H9 (cell line): ENCODE results near the gene FDX2. TPM values are rescaled to one million over a fixed set of nuclear protein-coding genes. Genes with fewer than 3 reads are reported as not detected.
A peak's percentile ranks its signal among the peaks of the same experiment; 100 is the strongest.

Experiments
- DNase-seq: peaks from one replicate; pipeline ENCODE4 v3.0.0-alpha.2; 2017
- H2AFZ ChIP-seq: one replicate; pipeline ENCODE4 v1.6.1; 2013; ENCODE audit warnings: mild to moderate bottlenecking, low read length, control low read depth, moderate library complexity
- H2AK5ac ChIP-seq: 2 replicates; pipeline ENCODE4 v1.6.1; 2013; ENCODE audit warnings: low read length, control low read depth, mixed read lengths; ENCODE audit not compliant: insufficient read length
- H2BK120ac ChIP-seq: one replicate; pipeline ENCODE4 v1.6.1; 2013; ENCODE audit warnings: low read depth, mild to moderate bottlenecking, low read length, control low read depth, inconsistent platforms; ENCODE audit not compliant: poor library complexity, severe bottlenecking
- H2BK12ac ChIP-seq: 2 replicates; pipeline ENCODE4 v1.6.1; 2013; ENCODE audit warnings: low read length, control low read depth, mixed read lengths, low read depth; ENCODE audit not compliant: insufficient read length
- H2BK15ac ChIP-seq: 2 replicates; pipeline ENCODE4 v1.6.1; 2013; ENCODE audit warnings: low read depth, low read length, control low read depth
- H2BK20ac ChIP-seq: one replicate; pipeline ENCODE4 v1.6.1; 2013; ENCODE audit warnings: low read depth, mild to moderate bottlenecking, low read length, control low read depth, inconsistent platforms; ENCODE audit not compliant: poor library complexity, severe bottlenecking
- H2BK5ac ChIP-seq: 2 replicates; pipeline ENCODE4 v1.6.1; 2013; ENCODE audit warnings: low read length, control low read depth, mixed read lengths; ENCODE audit not compliant: insufficient read length
- H3K14ac ChIP-seq: 2 replicates; pipeline ENCODE4 v1.6.1; 2013; ENCODE audit warnings: low read length, control low read depth; ENCODE audit not compliant: insufficient read depth
- H3K18ac ChIP-seq: 2 replicates; pipeline ENCODE4 v1.6.1; 2013; ENCODE audit warnings: low read depth, mild to moderate bottlenecking, mixed read lengths, low read length, control low read depth; ENCODE audit not compliant: insufficient read length
- H3K23ac ChIP-seq: 2 replicates; pipeline ENCODE4 v1.6.1; 2013; ENCODE audit warnings: low read length, control low read depth, mixed read lengths, low read depth; ENCODE audit not compliant: insufficient read length
- H3K23me2 ChIP-seq: 2 replicates; pipeline ENCODE4 v1.6.1; 2013; ENCODE audit warnings: low read depth, mild to moderate bottlenecking, mixed read lengths, low read length, control low read depth; ENCODE audit not compliant: insufficient read length, poor library complexity, severe bottlenecking
- H3K27ac ChIP-seq: 2 replicates; pipeline ENCODE4 v1.5.1; 2013; ENCODE audit warnings: low read length, control low read depth, mixed read lengths, low read depth; ENCODE audit not compliant: insufficient read length
- H3K27me3 ChIP-seq: 2 replicates; pipeline ENCODE4 v1.6.1; 2013; ENCODE audit warnings: low read length, control low read depth, inconsistent platforms; ENCODE audit not compliant: insufficient read depth
- H3K4ac ChIP-seq: 2 replicates; pipeline ENCODE4 v1.6.1; 2013; ENCODE audit warnings: low read depth, mild to moderate bottlenecking, control low read depth, inconsistent platforms, low read length, moderate library complexity
- H3K4me1 ChIP-seq: 2 replicates; pipeline ENCODE4 v1.6.1; 2013; ENCODE audit warnings: low read length, control low read depth, inconsistent platforms; ENCODE audit not compliant: insufficient read depth
- H3K4me2 ChIP-seq: 2 replicates; pipeline ENCODE4 v1.6.1; 2013; ENCODE audit warnings: low read length, control low read depth, mixed read lengths; ENCODE audit not compliant: insufficient read length, insufficient read depth
- H3K56ac ChIP-seq: 2 replicates; pipeline ENCODE4 v1.6.1; 2013; ENCODE audit warnings: low read depth, mild to moderate bottlenecking, mixed read lengths, low read length, control low read depth; ENCODE audit not compliant: insufficient read length
- H3K79me1 ChIP-seq: 2 replicates; pipeline ENCODE4 v1.6.1; 2013; ENCODE audit warnings: low read depth, mild to moderate bottlenecking, moderate library complexity, low read length, control low read depth, inconsistent platforms; ENCODE audit not compliant: insufficient read depth, poor library complexity, severe bottlenecking
- H3K79me2 ChIP-seq: 2 replicates; pipeline ENCODE4 v1.6.1; 2013; ENCODE audit warnings: low read length, control low read depth, inconsistent platforms; ENCODE audit not compliant: insufficient read depth
- H3K9ac ChIP-seq: 2 replicates; pipeline ENCODE4 v1.6.1; 2013; ENCODE audit warnings: low read length, control low read depth, mixed read lengths; ENCODE audit not compliant: insufficient read length; ENCODE audit errors: extremely low read depth
- H3K9me3 ChIP-seq: one replicate; pipeline ENCODE4 v1.6.1; 2013; ENCODE audit warnings: low read depth, low read length, inconsistent platforms; ENCODE audit not compliant: control insufficient read depth
- H3T11ph ChIP-seq: one replicate; pipeline ENCODE4 v1.6.1; 2013; ENCODE audit warnings: mild to moderate bottlenecking, low read length, control low read depth, inconsistent platforms
- H4K20me1 ChIP-seq: one replicate; pipeline ENCODE4 v1.6.1; 2013; ENCODE audit not compliant: control insufficient read depth, insufficient read length, insufficient read depth
- H4K5ac ChIP-seq: 2 replicates; pipeline ENCODE4 v1.6.1; 2013; ENCODE audit warnings: low read depth, mild to moderate bottlenecking, mixed read lengths, low read length, control low read depth; ENCODE audit not compliant: insufficient read length
- H4K8ac ChIP-seq: replicated peaks from 2 replicates; pipeline ENCODE4 v1.6.1; 2013; ENCODE audit warnings: low read length, control low read depth, mixed read lengths, low read depth; ENCODE audit not compliant: insufficient read length
- H4K91ac ChIP-seq: 2 replicates; pipeline ENCODE4 v1.6.1; 2013; ENCODE audit warnings: low read depth, mild to moderate bottlenecking, moderate library complexity, mixed read lengths, low read length, control low read depth; ENCODE audit not compliant: insufficient read length
- H3K27ac Mint-ChIP-seq, 3 experiments: 2 replicates in 2 of 3; 3 replicates in 1 of 3; pipeline ENCODE4 v1.8.0; 2020 to 2021; ENCODE audit warnings: mixed read lengths in 3 of 3, mild to moderate bottlenecking in 1 of 3, moderate library complexity in 1 of 3
- H3K27me3 Mint-ChIP-seq: 2 replicates; pipeline ENCODE4 v1.8.0; 2021; ENCODE audit warnings: low read depth, mild to moderate bottlenecking, moderate library complexity, mixed read lengths
- H3K36me3 Mint-ChIP-seq, 3 experiments: 2 replicates in 2 of 3; 3 replicates in 1 of 3; pipeline ENCODE4 v1.8.0; 2020 to 2021; ENCODE audit warnings: low read depth in 3 of 3, mixed read lengths in 3 of 3; ENCODE audit not compliant: insufficient read depth in 1 of 3
- H3K4me1 Mint-ChIP-seq, 2 experiments: 2 replicates each; pipeline ENCODE4 v1.8.0; 2020; ENCODE audit warnings: mixed read lengths in 2 of 2
- H3K4me3 Mint-ChIP-seq, 2 experiments: 2 replicates in 1 of 2; 3 replicates in 1 of 2; pipeline ENCODE4 v1.8.0; 2020 to 2021; ENCODE audit warnings: mild to moderate bottlenecking in 2 of 2, mixed read lengths in 2 of 2, moderate library complexity in 1 of 2
- H3K9me3 Mint-ChIP-seq, 2 experiments: 2 replicates in 1 of 2; 3 replicates in 1 of 2; pipeline ENCODE4 v1.8.0; 2020; ENCODE audit warnings: mild to moderate bottlenecking in 2 of 2, mixed read lengths in 2 of 2, moderate library complexity in 1 of 2
- WGBS: extraction: QIAGEN DNeasy Blood & Tissue Kit; methylation state at CpG from one replicate; pipeline ENCODE4 v1.1.7; 2013; ENCODE audit warnings: missing lambda C conversion rate, low lambda C conversion rate, mixed read lengths; ENCODE audit not compliant: insufficient read length; ENCODE audit errors: extremely low coverage; 5-methylcytosine and 5-hydroxymethylcytosine counted together
- total RNA-seq: library from RNA; stranded (reverse); gene quantifications from 2 replicates; pipeline ENCODE4 v1.2.1, GENCODE V29; 2021
- TF ChIP-seq, protein P1 (sequence below): fragments of 200-600 bp; sonication (generic); conservative IDR thresholded peaks from 3 replicates; pipeline ENCODE4 v1.8.0; 2021; ENCODE audit warnings: antibody characterized with exemption, mild to moderate bottlenecking

FDX2 gene
- total RNA-seq, 1 experiment from 2014 or later = 27.7 TPM

DNA sequence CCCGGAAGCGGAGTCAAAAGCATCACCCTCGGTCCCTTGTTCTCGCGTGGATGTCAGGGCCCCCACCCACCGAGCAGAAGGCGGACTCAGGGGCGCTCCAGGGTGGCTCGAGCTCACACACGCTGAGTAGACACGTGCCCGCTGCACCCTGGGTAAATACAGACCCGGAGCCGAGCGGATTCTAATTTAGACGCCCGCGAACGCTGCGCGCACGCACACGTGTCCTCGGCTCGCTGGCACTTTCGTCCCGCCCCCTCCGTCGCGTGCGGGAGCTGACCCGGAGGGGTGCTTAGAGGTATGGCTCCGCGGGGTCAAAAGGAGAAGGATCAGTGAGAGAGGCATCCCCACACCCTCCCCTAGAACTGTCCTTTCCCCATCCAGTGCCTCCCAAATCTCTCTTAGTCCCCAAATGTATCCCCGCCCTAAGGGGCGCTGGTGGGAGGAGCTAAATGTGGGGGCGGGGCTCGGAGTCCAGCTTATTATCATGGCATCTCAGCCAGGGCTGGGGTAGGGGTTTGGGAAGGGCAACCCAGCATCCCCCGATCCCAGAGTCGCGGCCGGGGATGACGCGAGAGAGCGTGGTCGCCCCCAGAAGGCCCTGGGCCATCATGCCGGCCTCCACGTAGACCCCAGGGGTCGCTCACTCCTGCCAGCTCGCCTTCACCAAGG is 26.5 kb downstream of the FDX2 start:
- DNase-seq = peak; percentile 85

More for the DNA sequence above, 26.5 kb downstream of the FDX2 start:
- H2BK15ac ChIP-seq = no peak overlapping the region
- no CpG with 5 or more reads among the region's 50 CpGs for whole genome bisulfite sequencing
- H3K36me3 Mint-ChIP-seq = peaks cover 0 to 7% (median 0%) of the 10 kb centered on the region in 3 experiments; a peak in 4 of 7 replicates
- no peaks in the 10 kb centered on the region for H3K79me2 ChIP-seq
- H3K23ac ChIP-seq = no peak overlapping the region
- H2AFZ ChIP-seq = no peak overlapping the region
- no peak overlapping the region for H4K5ac ChIP-seq
- H3K4ac ChIP-seq = no peak overlapping the region
- H4K91ac ChIP-seq = no peak overlapping the region
- H2BK12ac ChIP-seq = no peak overlapping the region
- peaks cover 50% of the 10 kb centered on the region for H3K27me3 ChIP-seq
- H3K23me2 ChIP-seq = peaks cover 34% of the 10 kb centered on the region
- H3K14ac ChIP-seq = no peak overlapping the region
- no peak overlapping the region for H3K9ac ChIP-seq
- H2AK5ac ChIP-seq = no peak overlapping the region
- no peaks in the 10 kb centered on the region for H4K20me1 ChIP-seq
- no peaks in the 10 kb centered on the region for H3K9me3 ChIP-seq
- no peak overlapping the region for H3T11ph ChIP-seq
- H3K56ac ChIP-seq = no peak overlapping the region
- no peak overlapping the region for H3K27ac Mint-ChIP-seq
- peaks cover 11 to 41% of the 10 kb centered on the region in 2 experiments for H3K4me1 Mint-ChIP-seq
- TF ChIP-seq, protein P1, sequence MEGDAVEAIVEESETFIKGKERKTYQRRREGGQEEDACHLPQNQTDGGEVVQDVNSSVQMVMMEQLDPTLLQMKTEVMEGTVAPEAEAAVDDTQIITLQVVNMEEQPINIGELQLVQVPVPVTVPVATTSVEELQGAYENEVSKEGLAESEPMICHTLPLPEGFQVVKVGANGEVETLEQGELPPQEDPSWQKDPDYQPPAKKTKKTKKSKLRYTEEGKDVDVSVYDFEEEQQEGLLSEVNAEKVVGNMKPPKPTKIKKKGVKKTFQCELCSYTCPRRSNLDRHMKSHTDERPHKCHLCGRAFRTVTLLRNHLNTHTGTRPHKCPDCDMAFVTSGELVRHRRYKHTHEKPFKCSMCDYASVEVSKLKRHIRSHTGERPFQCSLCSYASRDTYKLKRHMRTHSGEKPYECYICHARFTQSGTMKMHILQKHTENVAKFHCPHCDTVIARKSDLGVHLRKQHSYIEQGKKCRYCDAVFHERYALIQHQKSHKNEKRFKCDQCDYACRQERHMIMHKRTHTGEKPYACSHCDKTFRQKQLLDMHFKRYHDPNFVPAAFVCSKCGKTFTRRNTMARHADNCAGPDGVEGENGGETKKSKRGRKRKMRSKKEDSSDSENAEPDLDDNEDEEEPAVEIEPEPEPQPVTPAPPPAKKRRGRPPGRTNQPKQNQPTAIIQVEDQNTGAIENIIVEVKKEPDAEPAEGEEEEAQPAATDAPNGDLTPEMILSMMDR = no peak
- H3K79me1 ChIP-seq = no peaks in the 10 kb centered on the region
- no peak overlapping the region for H2BK5ac ChIP-seq
- H2BK120ac ChIP-seq = no peak overlapping the region
- H3K27me3 Mint-ChIP-seq = peaks cover 93% of the 10 kb centered on the region
- H3K9me3 Mint-ChIP-seq = peaks cover 0 to 5% of the 10 kb centered on the region in 2 experiments; a peak in 3 of 5 replicates
- H4K8ac ChIP-seq = no peak overlapping the region
- no peak overlapping the region for H3K27ac ChIP-seq
- H2BK20ac ChIP-seq = no peak overlapping the region
- H3K4me1 ChIP-seq = no peaks in the 10 kb centered on the region; the same call in 1 of the 2 replicates
- H3K18ac ChIP-seq = no peak overlapping the region
- peak overlapping the region; percentile 92 for H3K4me2 ChIP-seq
- H3K4me3 Mint-ChIP-seq = peak overlapping the region; percentile 59 to 92
